ENCODE results near the gene CELSR1.

Gene CELSR1

GRCh38 chr22:46353483-46354105 lies 183.8 kb downstream of the CELSR1 start:
- DNase-seq (ENCODE audit: low read depth, low spot score), result peak; percentile 19

- DNase-seq (ENCODE audit: low read depth, low spot score), result peak; percentile 76
These were observed 184.6 kb downstream of the CELSR1 start for GRCh38 chr22:46352691-46353386.

- no peak for DNase-seq (ENCODE audit: low read depth, low spot score)
These were observed 185.1 kb downstream of the CELSR1 start for GRCh38 chr22:46352276-46352675.

- no peak for DNase-seq (ENCODE audit: low read depth, low spot score)
These were observed 185.7 kb downstream of the CELSR1 start for GRCh38 chr22:46351767-46352166.

- no peak for DNase-seq (ENCODE audit: low read depth, low spot score)
These were observed 186.2 kb downstream of the CELSR1 start for GRCh38 chr22:46351131-46351735.

- no peak for DNase-seq (ENCODE audit: low read depth, low spot score)
These were observed 186.8 kb downstream of the CELSR1 start for GRCh38 chr22:46350646-46351045.

GRCh38 chr22:46350121-46350520 lies 187.3 kb downstream of the CELSR1 start:
- DNase-seq (ENCODE audit: low read depth, low spot score), result no peak

- peak; percentile 67 for DNase-seq (ENCODE audit: low read depth, low spot score)
These were observed 187.7 kb downstream of the CELSR1 start for GRCh38 chr22:46349681-46350080.

- no peak for DNase-seq (ENCODE audit: low read depth, low spot score)
These were observed 188.2 kb downstream of the CELSR1 start for GRCh38 chr22:46349238-46349637.

- no peak for DNase-seq (ENCODE audit: low read depth, low spot score)
These were observed 189.2 kb downstream of the CELSR1 start for GRCh38 chr22:46348099-46348695.

GRCh38 chr22:46347646-46348045 lies 189.8 kb downstream of the CELSR1 start:
- DNase-seq (ENCODE audit: low read depth, low spot score), result no peak

GRCh38 chr22:46346680-46347405 lies 190.6 kb downstream of the CELSR1 start:
- no peak for DNase-seq (ENCODE audit: low read depth, low spot score)

GRCh38 chr22:46340676-46341075 lies 196.7 kb downstream of the CELSR1 start:
- no peak for DNase-seq (ENCODE audit: low read depth, low spot score)

GRCh38 chr22:46339956-46340355 lies 197.5 kb downstream of the CELSR1 start:
- DNase-seq (ENCODE audit: low read depth, low spot score), result no peak

GRCh38 chr22:46338636-46339035 lies 198.8 kb downstream of the CELSR1 start:
- no peak for DNase-seq (ENCODE audit: low read depth, low spot score)

- DNase-seq (ENCODE audit: low read depth, low spot score), result no peak
These were observed 199.6 kb downstream of the CELSR1 start for GRCh38 chr22:46337870-46338269.

GRCh38 chr22:46336119-46337078 lies 201.0 kb downstream of the CELSR1 start:
- DNase-seq (ENCODE audit: low read depth, low spot score), result peak; percentile 44

GRCh38 chr22:46335201-46336118 lies 202.0 kb downstream of the CELSR1 start, which contains the start of gene TRMU:
TSS of gene TRMU (plus strand) at chr22:46335714. CDS start at chr22:46335765, 51 bp downstream.
- DNase-seq (ENCODE audit: low read depth, low spot score), result peak; percentile 95

- no peak for DNase-seq (ENCODE audit: low read depth, low spot score)
These were observed 205.9 kb downstream of the CELSR1 start for GRCh38 chr22:46331496-46331895.

GRCh38 chr22:46330426-46330825 lies 207.0 kb downstream of the CELSR1 start:
- no peak for DNase-seq (ENCODE audit: low read depth, low spot score)

All from astrocyte of the hippocampus (primary cell).